ENCODE results near the gene ADIRF.
"Not testable (repeated sequence)": the region's sequence is repeated elsewhere in the genome, so short reads cannot be mapped to it uniquely, and the experiment has no call there.

ADIRF gene

DNA sequence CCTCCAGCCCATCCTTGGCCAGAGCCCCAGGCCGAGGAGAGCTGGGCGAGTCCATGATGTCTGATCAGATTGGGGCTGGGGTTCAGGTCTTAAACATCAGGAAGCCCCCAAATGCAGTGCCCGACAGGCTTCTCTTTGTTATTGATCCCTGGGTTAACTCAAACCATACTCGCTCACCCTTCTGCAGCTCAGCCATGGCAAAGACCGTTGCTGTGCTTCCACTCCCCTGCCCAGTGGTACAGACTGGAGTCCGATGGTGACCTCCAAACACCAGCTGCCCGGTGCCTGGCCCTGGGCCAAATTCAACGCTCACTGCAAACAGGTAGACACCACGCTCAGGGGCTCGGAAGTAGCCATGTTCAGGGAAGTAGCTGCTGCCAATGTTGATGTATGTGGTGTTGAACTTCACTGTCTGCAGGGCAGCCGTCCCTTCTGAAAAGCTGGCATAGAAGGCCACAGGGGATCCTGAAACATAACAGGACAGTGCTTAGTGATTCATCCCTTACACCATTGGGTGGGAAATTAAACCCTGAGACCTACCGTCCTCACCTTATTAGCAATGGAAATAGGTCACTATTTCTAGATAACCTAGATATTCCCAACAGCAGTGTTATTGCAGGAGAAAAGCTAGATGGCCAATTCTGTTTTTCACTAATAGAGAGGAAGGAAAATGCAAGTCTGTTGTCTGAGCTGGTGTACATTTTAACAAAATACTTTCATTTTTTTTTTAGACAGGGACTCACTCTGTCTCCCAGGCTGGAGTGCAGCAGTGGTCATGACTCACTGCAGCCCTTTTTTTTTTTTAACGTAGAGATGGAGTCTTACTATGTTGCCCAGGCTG, 31.4 kb upstream of the ADIRF start:
- peak; percentile 63 for DNase-seq (ENCODE audit: low read depth)

DNA sequence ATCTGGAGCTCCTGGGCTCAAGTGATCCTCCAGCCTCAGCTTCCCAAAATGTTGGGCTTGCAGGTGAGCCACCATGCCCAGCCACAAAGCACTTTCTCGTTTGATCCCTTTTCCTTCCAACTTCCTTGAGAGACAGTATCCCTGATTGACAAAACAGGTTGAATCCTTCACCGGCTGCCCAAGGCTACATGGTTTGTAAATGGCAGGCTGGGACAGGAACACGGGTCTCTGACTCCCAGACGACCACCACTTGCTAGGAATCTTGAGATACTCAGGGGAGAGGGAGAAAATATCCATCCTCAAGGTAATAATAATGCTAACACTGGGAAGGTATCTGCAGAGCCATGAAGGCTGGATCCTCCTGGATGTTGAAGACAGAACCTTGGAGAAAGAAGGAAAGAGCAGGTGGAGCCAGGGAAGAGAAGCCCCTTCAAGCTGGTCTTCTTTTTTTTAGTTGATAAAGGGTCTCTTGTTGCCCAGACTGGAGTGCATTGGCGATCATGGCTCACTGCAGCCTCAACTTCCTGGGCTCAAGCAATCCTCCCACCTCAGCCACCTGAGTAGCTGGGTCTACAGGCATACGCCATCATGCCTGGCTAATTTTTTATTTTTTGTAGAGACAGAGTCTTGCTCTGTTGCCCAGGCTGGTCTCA, 30.7 kb upstream of the ADIRF start:
- no peak overlapping the region for H3K4me3 ChIP-seq (ENCODE audit: low read depth, low read length)
- no peak for DNase-seq (ENCODE audit: low read depth)
- TF ChIP-seq, protein P1, sequence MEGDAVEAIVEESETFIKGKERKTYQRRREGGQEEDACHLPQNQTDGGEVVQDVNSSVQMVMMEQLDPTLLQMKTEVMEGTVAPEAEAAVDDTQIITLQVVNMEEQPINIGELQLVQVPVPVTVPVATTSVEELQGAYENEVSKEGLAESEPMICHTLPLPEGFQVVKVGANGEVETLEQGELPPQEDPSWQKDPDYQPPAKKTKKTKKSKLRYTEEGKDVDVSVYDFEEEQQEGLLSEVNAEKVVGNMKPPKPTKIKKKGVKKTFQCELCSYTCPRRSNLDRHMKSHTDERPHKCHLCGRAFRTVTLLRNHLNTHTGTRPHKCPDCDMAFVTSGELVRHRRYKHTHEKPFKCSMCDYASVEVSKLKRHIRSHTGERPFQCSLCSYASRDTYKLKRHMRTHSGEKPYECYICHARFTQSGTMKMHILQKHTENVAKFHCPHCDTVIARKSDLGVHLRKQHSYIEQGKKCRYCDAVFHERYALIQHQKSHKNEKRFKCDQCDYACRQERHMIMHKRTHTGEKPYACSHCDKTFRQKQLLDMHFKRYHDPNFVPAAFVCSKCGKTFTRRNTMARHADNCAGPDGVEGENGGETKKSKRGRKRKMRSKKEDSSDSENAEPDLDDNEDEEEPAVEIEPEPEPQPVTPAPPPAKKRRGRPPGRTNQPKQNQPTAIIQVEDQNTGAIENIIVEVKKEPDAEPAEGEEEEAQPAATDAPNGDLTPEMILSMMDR (conservative IDR thresholded peaks at IDR 0.05; ENCODE audit: low read depth, low read length), result no peak

More for the DNA sequence above, 31.4 kb upstream of the ADIRF start:
- H3K4me3 ChIP-seq (ENCODE audit: low read depth, low read length), result no peak overlapping the region
- TF ChIP-seq, protein P1 (conservative IDR thresholded peaks at IDR 0.05; ENCODE audit: low read depth, low read length), result no peak

DNA sequence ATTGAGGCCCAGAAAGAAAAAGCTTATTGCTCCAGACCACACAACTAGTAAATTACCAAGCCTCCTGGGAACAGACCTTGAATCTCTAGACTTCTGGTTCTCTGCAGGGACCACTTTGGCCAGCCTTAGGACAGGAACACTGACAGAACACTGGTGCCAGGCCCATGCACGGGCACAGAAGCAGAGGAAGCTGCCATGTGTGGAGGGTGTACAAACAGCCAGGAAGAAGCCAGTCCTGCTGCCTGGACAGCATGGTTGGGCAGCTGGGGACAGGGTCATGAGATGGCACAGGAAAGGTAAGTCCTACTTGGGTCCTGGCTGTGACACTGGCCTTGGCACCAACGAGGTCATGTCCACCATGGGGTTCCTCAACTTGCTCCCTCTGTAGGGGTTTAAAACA, 30.0 kb upstream of the ADIRF start:
- H3K4me3 ChIP-seq (ENCODE audit: low read depth, low read length), result no peak overlapping the region
- TF ChIP-seq, protein P1 (conservative IDR thresholded peaks at IDR 0.05; ENCODE audit: low read depth, low read length), result no peak

DNA sequence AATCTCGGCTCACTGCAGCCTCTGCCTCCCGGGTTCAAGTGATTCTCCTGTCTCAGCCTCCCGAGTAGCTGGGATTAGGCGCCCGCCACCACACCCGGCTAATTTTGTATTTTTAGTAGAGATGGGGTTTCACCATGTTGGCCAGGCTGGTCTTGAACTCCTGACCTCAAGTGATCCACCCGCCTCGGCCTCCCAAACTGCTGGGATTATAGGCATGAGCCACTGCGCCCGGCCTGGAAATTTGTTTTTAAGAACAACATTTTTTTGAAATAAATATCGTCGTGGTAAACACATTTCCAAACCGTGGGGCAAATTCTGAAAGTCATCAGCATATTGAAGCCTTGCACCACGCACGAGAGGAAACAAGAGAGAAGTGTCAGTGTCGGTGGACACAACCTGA, 28.2 kb upstream of the ADIRF start:
- H3K4me3 ChIP-seq (ENCODE audit: low read depth, low read length); DNase-seq (ENCODE audit: low read depth): not testable (repeated sequence)

More for the DNA sequence above, 30.0 kb upstream of the ADIRF start:
- DNase-seq (ENCODE audit: low read depth), result no peak

GRCh38 chr10:86940677-86941076, 27.6 kb upstream of the ADIRF start:
- TF ChIP-seq, protein P1 (conservative IDR thresholded peaks at IDR 0.05; ENCODE audit: low read depth, low read length), result no peak
- no peak overlapping the region for H3K4me3 ChIP-seq (ENCODE audit: low read depth, low read length)
- DNase-seq (ENCODE audit: low read depth), result no peak

GRCh38 chr10:86941426-86941825, 26.9 kb upstream of the ADIRF start:
- no peak for DNase-seq (ENCODE audit: low read depth)
- no peak overlapping the region for H3K4me3 ChIP-seq (ENCODE audit: low read depth, low read length)
- TF ChIP-seq, protein P1 (conservative IDR thresholded peaks at IDR 0.05; ENCODE audit: low read depth, low read length), result no peak

- TF ChIP-seq, protein P1 (conservative IDR thresholded peaks at IDR 0.05; ENCODE audit: low read depth, low read length), result no peak
- H3K4me3 ChIP-seq (ENCODE audit: low read depth, low read length), result no peak overlapping the region
- DNase-seq (ENCODE audit: low read depth), result no peak
These were observed 26.3 kb upstream of the ADIRF start for GRCh38 chr10:86941991-86942421.
